H1 (cell line): ENCODE data around the gene GLDC. TPM values are rescaled to one million over a fixed set of nuclear protein-coding genes. Genes with fewer than 3 reads are reported as not detected.

Source experiments
- CTCF ChIA-PET: fragments of 300-600 bp; sonication (Branson Sonifier 250); formaldehyde crosslinking; loops from one replicate; lab custom pipeline; 2021; ENCODE audit not compliant: partially characterized antibody; lab: Charles Lee
- POLR2A ChIA-PET: fragments of 300-600 bp; sonication (Branson Sonifier 250); formaldehyde crosslinking; loops from one replicate; lab custom pipeline; 2021; ENCODE audit warnings: inconsistent platforms; ENCODE audit not compliant: partially characterized antibody; lab: Charles Lee
- DNase-seq, 2 experiments: peaks; one replicate each; pipeline versions ENCODE4 v3.0.0 to v3.0.0-alpha.2; 2010 to 2022; ENCODE audit warnings: low spot score in 2 of 2, low read depth in 1 of 2, mixed read lengths in 1 of 2
- FAIRE-seq: peaks from 2 replicates; lab custom pipeline; 2011; peaks lifted over from hg19 to GRCh38; lab: Jason Lieb, UNC
- H2AFZ ChIP-seq: 2 replicates; pipeline ENCODE4 v1.8.1; 2012; ENCODE audit warnings: low read length, inconsistent platforms
- H2AK5ac ChIP-seq: 2 replicates; pipeline ENCODE4 v1.6.1; 2013; ENCODE audit warnings: low read depth, low read length
- H2BK120ac ChIP-seq: replicated peaks from 2 replicates; pipeline ENCODE3; 2013; ENCODE audit warnings: low read depth, low read length, inconsistent platforms
- H2BK12ac ChIP-seq: 2 replicates; pipeline ENCODE4 v1.6.1; 2013; ENCODE audit warnings: low read depth, low read length
- H2BK15ac ChIP-seq: 2 replicates; pipeline ENCODE4 v1.6.1; 2013; ENCODE audit warnings: low read length
- H2BK20ac ChIP-seq: 2 replicates; pipeline ENCODE4 v1.6.1; 2013; ENCODE audit warnings: low read length
- H2BK5ac ChIP-seq: 2 replicates; pipeline ENCODE4 v1.6.1; 2013; ENCODE audit warnings: low read depth, low read length
- H3K14ac ChIP-seq: 2 replicates; pipeline ENCODE4 v1.6.1; 2013; ENCODE audit warnings: inconsistent platforms; ENCODE audit not compliant: insufficient read length
- H3K18ac ChIP-seq: 2 replicates; pipeline ENCODE4 v1.6.1; 2013; ENCODE audit warnings: low read length; ENCODE audit errors: extremely low read depth
- H3K23ac ChIP-seq: 2 replicates; pipeline ENCODE4 v1.6.1; 2013; ENCODE audit warnings: inconsistent platforms; ENCODE audit not compliant: insufficient read length
- H3K23me2 ChIP-seq: 2 replicates; pipeline ENCODE4 v1.6.1; 2013; ENCODE audit warnings: low read depth, low read length
- H3K27ac ChIP-seq: 2 replicates; pipeline ENCODE4 v1.6.1; 2011; ENCODE audit warnings: low read depth, low read length, inconsistent platforms
- H3K27me3 ChIP-seq, 4 experiments: replicated peaks in 1 of 4; 1 replicate in 1 of 4; 2 replicates in 3 of 4; pipeline versions ENCODE4 v1.6.1 to v1.8.1; 2011 to 2013; ENCODE audit warnings: low read length in 3 of 4, mild to moderate bottlenecking in 3 of 4, inconsistent platforms in 2 of 4, mixed read lengths in 2 of 4, moderate library complexity in 1 of 4; ENCODE audit not compliant: control insufficient read depth in 3 of 4, insufficient read depth in 3 of 4; ENCODE audit errors: extremely low read depth in 1 of 4
- H3K36me3 ChIP-seq, 4 experiments: 2 replicates each; pipeline versions ENCODE4 v1.6.1 to v1.8.1; 2011 to 2013; ENCODE audit warnings: mild to moderate bottlenecking in 4 of 4, low read length in 3 of 4, moderate library complexity in 2 of 4, control low read depth in 1 of 4, inconsistent platforms in 1 of 4; ENCODE audit not compliant: insufficient read depth in 4 of 4, control insufficient read depth in 2 of 4
- H3K4ac ChIP-seq: replicated peaks from 2 replicates; pipeline ENCODE3; 2013; ENCODE audit warnings: low read length, low read depth, mixed read lengths, inconsistent platforms; ENCODE audit not compliant: insufficient read length
- H3K4me1 ChIP-seq, 4 experiments: replicated peaks in 1 of 4; 1 replicate in 1 of 4; 2 replicates in 3 of 4; pipeline versions ENCODE4 v1.6.1 to v1.8.1; 2011 to 2013; ENCODE audit warnings: low read length in 3 of 4, inconsistent platforms in 2 of 4, mixed read lengths in 1 of 4; ENCODE audit not compliant: insufficient read depth in 4 of 4, control insufficient read depth in 3 of 4
- H3K4me2 ChIP-seq, 2 experiments: 2 replicates each; pipeline versions ENCODE4 v1.6.1 to v1.8.1; 2011 to 2013; ENCODE audit warnings: low read depth in 2 of 2, low read length in 2 of 2, control low read depth in 1 of 2, inconsistent platforms in 1 of 2, mild to moderate bottlenecking in 1 of 2; ENCODE audit not compliant: insufficient read depth in 1 of 2
- H3K4me3 ChIP-seq, 4 experiments: fragments of 200-600, 300-600 bp in 1 of 4; sonication (generic), shearing (Covaris generic), sonication (Bioruptor Twin) in 1 of 4; 2 replicates each; pipeline versions ENCODE4 v1.5.1 to v1.8.1; 2011 to 2016; ENCODE audit warnings: low read length in 4 of 4, low read depth in 3 of 4, control low read depth in 2 of 4, inconsistent platforms in 2 of 4, mild to moderate bottlenecking in 2 of 4, mixed read lengths in 1 of 4, moderate library complexity in 1 of 4; ENCODE audit not compliant: insufficient read depth in 2 of 4; ENCODE audit errors: extremely low read depth in 1 of 4
- H3K56ac ChIP-seq: replicated peaks from 2 replicates; pipeline ENCODE3; 2013; ENCODE audit warnings: low read depth, mild to moderate bottlenecking, mixed read lengths, low read length, inconsistent platforms; ENCODE audit not compliant: insufficient read length
- H3K79me1 ChIP-seq: 2 replicates; pipeline ENCODE4 v1.6.1; 2013; ENCODE audit warnings: low read depth, low read length, control low read depth
- H3K79me2 ChIP-seq, 2 experiments: 2 replicates each; pipeline versions ENCODE4 v1.6.1 to v1.8.1; 2012 to 2013; ENCODE audit warnings: low read length in 2 of 2, mild to moderate bottlenecking in 2 of 2, inconsistent platforms in 1 of 2; ENCODE audit not compliant: insufficient read depth in 2 of 2, control insufficient read depth in 1 of 2
- H3K9ac ChIP-seq, 4 experiments: replicated peaks in 1 of 4; 1 replicate in 1 of 4; 2 replicates in 3 of 4; pipeline versions ENCODE4 v1.6.1 to v1.8.1; 2011 to 2013; ENCODE audit warnings: low read depth in 3 of 4, low read length in 3 of 4, control low read depth in 2 of 4, mild to moderate bottlenecking in 2 of 4, moderate library complexity in 2 of 4, inconsistent platforms in 1 of 4; ENCODE audit errors: extremely low read depth in 1 of 4
- H3K9me3 ChIP-seq, 2 experiments: 2 replicates each; pipeline versions ENCODE4 v1.6.1 to v1.8.1; 2012 to 2013; ENCODE audit warnings: mild to moderate bottlenecking in 2 of 2, moderate library complexity in 2 of 2, control low read depth in 1 of 2, inconsistent platforms in 1 of 2, low read depth in 1 of 2, low read length in 1 of 2, mixed read lengths in 1 of 2; ENCODE audit not compliant: insufficient read depth in 2 of 2
- H4K20me1 ChIP-seq, 2 experiments: replicated peaks in 1 of 2; 2 replicates each; pipeline versions ENCODE3 to v1.8.1; 2011 to 2013; ENCODE audit warnings: inconsistent platforms in 2 of 2, low read length in 2 of 2, mild to moderate bottlenecking in 1 of 2; ENCODE audit not compliant: insufficient read depth in 2 of 2, control insufficient read depth in 1 of 2
- H4K5ac ChIP-seq: 2 replicates; pipeline ENCODE4 v1.6.1; 2013; ENCODE audit warnings: low read length, low read depth, mixed read lengths, inconsistent platforms; ENCODE audit not compliant: insufficient read length
- H4K8ac ChIP-seq: 2 replicates; pipeline ENCODE4 v1.8.0; 2013; ENCODE audit warnings: mild to moderate bottlenecking, moderate library complexity, low read length, inconsistent platforms; ENCODE audit not compliant: insufficient read depth; ENCODE audit errors: extremely low read depth
- H4K91ac ChIP-seq: replicated peaks from 2 replicates; pipeline ENCODE3; 2013; ENCODE audit warnings: low read length, mixed read lengths, inconsistent platforms; ENCODE audit not compliant: insufficient read length
- WGBS, 2 experiments: shearing (Covaris generic) in 1 of 2; methylation state at CpG; one replicate each; pipeline versions ENCODE4 v1.1.6 to v1.1.7; 2013 to 2015; ENCODE audit warnings: low lambda C conversion rate in 2 of 2, mixed read lengths in 2 of 2, inconsistent platforms in 1 of 2, low coverage in 1 of 2, missing lambda C conversion rate in 1 of 2; ENCODE audit not compliant: insufficient replicate concordance in 2 of 2, insufficient coverage in 1 of 2, insufficient read length in 1 of 2; ENCODE audit errors: extremely low coverage in 1 of 2, missing lambda C conversion rate in 1 of 2; 5-methylcytosine and 5-hydroxymethylcytosine counted together
- polyA plus RNA-seq, 7 experiments: library from polyadenylated mRNA; depleted of rRNA in 3 of 7; stranded (reverse) in 5 of 7; unstranded in 2 of 7; fragments of >200 nt in 5 of 7; fragments of 200-250 nt in 2 of 7; gene quantifications; 1 replicate in 5 of 7; 2 replicates in 1 of 7; 4 replicates in 1 of 7; pipeline versions ENCODE4 v1.2.1 to v1.2.3, GENCODE V29; 2011 to 2013; ENCODE audit warnings: missing spikeins in 2 of 7, mixed read lengths in 2 of 7
- total RNA-seq: library from RNA; stranded (reverse); fragmentation: NEBNext Ultra II Directional; extraction: Animal tissue kit (Norgen Biotek cat#: 25700); gene quantifications from 2 replicates; pipeline ENCODE4 v1.2.1, GENCODE V29; 2021

GLDC gene
- total and polyA plus RNA-seq, 2 of the 8 experiments (the other 6 are each of a cell fraction or from before 2014, with no cell fraction given) = 48.8 to 101 TPM

GRCh38 chr9:6579613-6580012, 65.9 kb downstream of the GLDC start:
- H3K4me3 ChIP-seq = no peak overlapping the region
- H3K36me3 ChIP-seq = peaks cover 0 to 13% (median 2%) of the 10 kb centered on the region in 4 experiments; a peak in 7 of 8 replicates
- H3K14ac ChIP-seq = no peak overlapping the region
- no peak overlapping the region for H3K27ac ChIP-seq
- no peak overlapping the region for H3K9ac ChIP-seq
- H3K23ac ChIP-seq = no peak overlapping the region
- no peaks in the 10 kb centered on the region for H3K27me3 ChIP-seq
- no peak overlapping the region for H2BK12ac ChIP-seq
- no peak overlapping the region for H4K5ac ChIP-seq
- no peak overlapping the region for H4K8ac ChIP-seq
- H4K20me1 ChIP-seq = no peaks in the 10 kb centered on the region
- H3K23me2 ChIP-seq = no peaks in the 10 kb centered on the region
- no peak overlapping the region for H3K56ac ChIP-seq
- H3K4ac ChIP-seq = no peak overlapping the region
- no peak for FAIRE-seq
- no peak overlapping the region for H2BK20ac ChIP-seq
- no peaks in the 10 kb centered on the region for H3K79me1 ChIP-seq
- H3K18ac ChIP-seq = no peak overlapping the region
- H4K91ac ChIP-seq = no peak overlapping the region
- H2BK120ac ChIP-seq = no peak overlapping the region
- no peak for DNase-seq
- no peak overlapping the region for H2AFZ ChIP-seq
- no peak overlapping the region for H2BK5ac ChIP-seq
- POLR2A ChIA-PET = no interaction called here
- H2AK5ac ChIP-seq = no peak overlapping the region
- no peak overlapping the region for H2BK15ac ChIP-seq
- H3K4me1 ChIP-seq = no peaks in the 10 kb centered on the region
- CTCF ChIA-PET = interaction anchor here (1.0 kb wide), 1 partner anchor 13 kb away, joined by 3 read pairs; no protein-coding TSS in a partner anchor
- WGBS, 2 experiments = 88% methylated on average over 6 of the region's 6 CpGs; no CpG with 5 or more reads in 1 of the 2 experiments
- H3K4me2 ChIP-seq = no peak overlapping the region
- no peaks in the 10 kb centered on the region for H3K9me3 ChIP-seq
- no peaks in the 10 kb centered on the region for H3K79me2 ChIP-seq
